ENCODE results near the gene ZNF396. TPM values are rescaled to one million over a fixed set of nuclear protein-coding genes. Genes with fewer than 3 reads are reported as not detected.

ZNF396 gene
- total and polyA plus RNA-seq, 9 of the 15 experiments (the other 6 are each of a cell fraction or from before 2014, with no cell fraction given), result 0.73 to 2.3 (median 1.9) TPM

DNA sequence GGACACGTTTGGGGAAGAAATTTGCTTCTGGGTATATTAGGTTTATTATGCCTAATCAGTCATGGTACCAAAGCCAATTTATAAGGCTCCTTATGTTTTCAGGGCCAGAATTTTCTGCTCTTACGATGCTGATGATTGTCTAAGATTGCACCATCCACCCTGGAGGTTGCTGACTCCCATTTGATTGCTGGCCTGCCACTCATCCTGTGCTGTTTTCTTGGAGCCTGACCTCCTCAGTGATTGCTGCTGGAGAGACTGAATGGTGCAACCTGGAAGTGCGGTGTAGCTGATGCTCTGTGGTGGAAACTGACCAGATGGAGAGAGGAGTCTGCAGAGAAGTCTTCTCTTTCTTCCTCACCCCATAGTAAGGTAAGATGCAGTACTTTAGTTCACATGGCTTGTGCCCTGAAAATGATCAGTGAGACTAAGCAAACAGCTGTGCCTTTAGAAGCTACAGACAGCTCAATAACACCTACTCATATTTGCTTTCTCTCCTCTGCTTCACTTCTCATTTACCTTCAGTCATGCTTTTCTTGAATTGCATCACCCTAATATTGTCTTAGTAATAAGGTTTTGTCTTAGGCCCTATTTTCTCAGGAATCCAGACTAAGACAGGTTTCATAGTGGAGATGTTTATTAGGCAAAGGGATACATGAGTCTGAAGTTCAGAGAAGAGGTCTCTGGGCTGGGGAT, 50.3 kb downstream of the ZNF396 start:
- no peaks in the 10 kb centered on the region for H3K79me2 ChIP-seq (ENCODE audit: control insufficient read depth, insufficient read depth, low read length)
- H3K9ac ChIP-seq (ENCODE audit: insufficient read depth in 1 of 2, low read depth in 2 of 2, low read length in 2 of 2), result no peak overlapping the region
- no peak overlapping the region for H2AFZ ChIP-seq (ENCODE audit: low read depth, low read length)
- ChIA-PET CTCF (ENCODE audit: low intra/inter-chr PET ratio) (no interaction called here), POLR2A (interaction anchor here (0.6 to 1.2 kb wide), 4 partner anchors 18 to 86 kb away, joined by 3 to 4 read pairs (median 3); partner anchors contain the start of genes ZNF397 and ZSCAN30)
- 13% methylated on average over 3 of the region's 3 CpGs for WGBS (ENCODE audit: insufficient coverage, low coverage, missing lambda C conversion rate)
- ATAC-seq (peak; percentile 82), FAIRE-seq (no peak), DNase-seq (ENCODE audit: extremely low read depth in 1 of 4, low spot score in 3 of 4) (no peak)
- H3K9me1 ChIP-seq (ENCODE audit: control insufficient read depth, insufficient read depth, low read length), result no peaks in the 10 kb centered on the region
- in situ Hi-C loops (cut with MboI), result no loop called here
- H4K20me1 ChIP-seq (replicated peaks; ENCODE audit: control insufficient read depth, insufficient read depth, low read length), result no peaks in the 10 kb centered on the region
- intact Hi-C loops (cut with micrococcal nuclease), result no loop called here
- no peak overlapping the region for H3K4me2 ChIP-seq (ENCODE audit: insufficient read depth, low read length)
- H3K4me1 ChIP-seq (replicated peaks in 1 of 2; ENCODE audit: control insufficient read depth in 2 of 2, insufficient read depth in 2 of 2, low read length in 2 of 2), result peaks cover 0 to 16% of the 10 kb centered on the region in 2 experiments; a peak in 3 of 5 replicates
- BruUV-seq (replicated peaks), result no TSS peak
- H3K4me3 ChIP-seq, result no peak overlapping the region
- H3K36me3 ChIP-seq (ENCODE audit: control insufficient read depth, insufficient read depth, low read length), result peaks cover under 1% of the 10 kb centered on the region; the same call in 1 of the 3 replicates
- H3K27me3 ChIP-seq (ENCODE audit: control insufficient read depth in 2 of 2, insufficient read depth in 2 of 2, low read length in 2 of 2), result no peaks in the 10 kb centered on the region
- H3K27ac ChIP-seq (ENCODE audit: extremely low read depth, low read depth, low read length), result no peak overlapping the region; the same call in 2 of the 3 replicates
- no peaks in the 10 kb centered on the region for H3K9me3 ChIP-seq (replicated peaks; ENCODE audit: control insufficient read depth, insufficient read depth, low read depth, low read length)
- 0 out of 2 replicates have a peak, but pooled peaks have one; percentile 33 for TF ChIP-seq SOX6 (IDR thresholded peaks at IDR 0.05)
- TF ChIP-seq ETS2 (tag; IDR thresholded peaks at IDR 0.05; ENCODE audit: borderline replicate concordance, poor library complexity, severe bottlenecking), result no peak
- TF ChIP-seq, protein P1, sequence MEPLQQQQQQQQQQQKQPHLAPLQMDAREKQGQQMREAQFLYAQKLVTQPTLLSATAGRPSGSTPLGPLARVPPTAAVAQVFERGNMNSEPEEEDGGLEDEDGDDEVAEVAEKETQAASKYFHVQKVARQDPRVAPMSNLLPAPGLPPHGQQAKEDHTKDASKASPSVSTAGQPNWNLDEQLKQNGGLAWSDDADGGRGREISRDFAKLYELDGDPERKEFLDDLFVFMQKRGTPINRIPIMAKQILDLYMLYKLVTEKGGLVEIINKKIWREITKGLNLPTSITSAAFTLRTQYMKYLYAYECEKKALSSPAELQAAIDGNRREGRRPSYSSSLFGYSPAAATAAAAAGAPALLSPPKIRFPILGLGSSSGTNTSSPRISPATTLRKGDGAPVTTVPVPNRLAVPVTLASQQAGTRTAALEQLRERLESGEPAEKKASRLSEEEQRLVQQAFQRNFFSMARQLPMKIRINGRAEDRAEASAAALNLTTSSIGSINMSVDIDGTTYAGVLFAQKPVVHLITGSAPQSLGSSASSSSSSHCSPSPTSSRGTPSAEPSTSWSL (CRISPR knock-in tag; IDR thresholded peaks at IDR 0.05; ENCODE audit: borderline replicate concordance), result no peak
- no peak for TF ChIP-seq CAMTA2 (CRISPR knock-in tag; conservative IDR thresholded peaks at IDR 0.05)
- TF ChIP-seq ETV5 (CRISPR knock-in tag; IDR thresholded peaks at IDR 0.05; ENCODE audit: low read depth), result no peak
- peak; percentile 44 for TF ChIP-seq MEIS2 (IDR thresholded peaks at IDR 0.05; ENCODE audit: partially characterized antibody)
- TF ChIP-seq ATF7 (IDR thresholded peaks at IDR 0.05), result 0 out of 2 replicates have a peak, but pooled peaks have one; percentile 29
- peak; percentile 14 for TF ChIP-seq RBM25 (IDR thresholded peaks at IDR 0.05; ENCODE audit: low read depth, low read length, severe bottlenecking)
- peak; percentile 91 for TF ChIP-seq CTBP1 (IDR thresholded peaks at IDR 0.05; ENCODE audit: borderline replicate concordance)
- peak; percentile 22; the same call in 1 of the 2 replicates for TF ChIP-seq CBX1 (IDR thresholded peaks at IDR 0.05; ENCODE audit: low read depth)
- TF ChIP-seq PML (IDR thresholded peaks at IDR 0.05; ENCODE audit: low read length), result no peak
- no peak for TF ChIP-seq NFE2L1 (tag; IDR thresholded peaks at IDR 0.05; ENCODE audit: borderline replicate concordance, low read depth)
- peak; percentile 43; the same call in 1 of the 2 replicates for TF ChIP-seq EP300 (IDR thresholded peaks at IDR 0.05; ENCODE audit: low read length)
- peak; percentile 16; the same call in 1 of the 2 replicates for TF ChIP-seq BACH1 (tag; IDR thresholded peaks at IDR 0.05)
- TF ChIP-seq CEBPB (tag; IDR thresholded peaks at IDR 0.05), result peak; percentile 68
- TF ChIP-seq POLR2H (tag; IDR thresholded peaks at IDR 0.05; ENCODE audit: low read depth), result 0 out of 2 replicates have a peak, but pooled peaks have one; percentile 5
- TF ChIP-seq TRIM24 (IDR thresholded peaks at IDR 0.05), result peak in 1 of 2 experiments; percentile 36; a peak in 1 of 4 replicates
- TF ChIP-seq, protein P2, sequence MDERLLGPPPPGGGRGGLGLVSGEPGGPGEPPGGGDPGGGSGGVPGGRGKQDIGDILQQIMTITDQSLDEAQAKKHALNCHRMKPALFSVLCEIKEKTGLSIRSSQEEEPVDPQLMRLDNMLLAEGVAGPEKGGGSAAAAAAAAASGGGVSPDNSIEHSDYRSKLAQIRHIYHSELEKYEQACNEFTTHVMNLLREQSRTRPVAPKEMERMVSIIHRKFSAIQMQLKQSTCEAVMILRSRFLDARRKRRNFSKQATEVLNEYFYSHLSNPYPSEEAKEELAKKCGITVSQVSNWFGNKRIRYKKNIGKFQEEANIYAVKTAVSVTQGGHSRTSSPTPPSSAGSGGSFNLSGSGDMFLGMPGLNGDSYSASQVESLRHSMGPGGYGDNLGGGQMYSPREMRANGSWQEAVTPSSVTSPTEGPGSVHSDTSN (CRISPR knock-in tag; IDR thresholded peaks at IDR 0.05; ENCODE audit: low read depth), result peak; percentile 80
- TF ChIP-seq, protein P2 (tag; conservative IDR thresholded peaks at IDR 0.05; ENCODE audit: low read depth), result peak; percentile 82
- TF ChIP-seq NFXL1 (CRISPR knock-in tag; IDR thresholded peaks at IDR 0.05), result no peak

Data from K562 (cell line).